NCI-H1436 treated with DMSO at 0.1 percent for 48 hours (cell line): ENCODE data around the gene SNED1.
A peak's percentile ranks its signal among the peaks of the same experiment; 100 is the strongest.

ENCODE experiments used
- DNase-seq: peaks from one replicate; lab custom pipeline; 2025; lab: John Stamatoyannopoulos, UW

Gene SNED1

GRCh38 chr2:241030333-241030680, 31.9 kb downstream of the SNED1 start:
- DNase-seq: no peak

GRCh38 chr2:241030883-241031282, 32.5 kb downstream of the SNED1 start:
- no peak for DNase-seq

- DNase-seq: no peak
These were observed 33.2 kb downstream of the SNED1 start for GRCh38 chr2:241031436-241032165.

- DNase-seq: no peak
These were observed 35.0 kb downstream of the SNED1 start for GRCh38 chr2:241033336-241033987.

GRCh38 chr2:241033994-241034393, 35.6 kb downstream of the SNED1 start:
- no peak for DNase-seq

- no peak for DNase-seq
These were observed 36.2 kb downstream of the SNED1 start for GRCh38 chr2:241034490-241035141.

- peak; percentile 3 for DNase-seq
These were observed 36.9 kb downstream of the SNED1 start for GRCh38 chr2:241035142-241035817.

GRCh38 chr2:241035818-241036396, 37.5 kb downstream of the SNED1 start:
- DNase-seq: no peak

- no peak for DNase-seq
These were observed 38.1 kb downstream of the SNED1 start for GRCh38 chr2:241036397-241036963.

GRCh38 chr2:241036964-241037421, 38.6 kb downstream of the SNED1 start:
- no peak for DNase-seq

- no peak for DNase-seq
These were observed 39.1 kb downstream of the SNED1 start for GRCh38 chr2:241037498-241037897.

GRCh38 chr2:241038374-241039180, 40.2 kb downstream of the SNED1 start:
- no peak for DNase-seq

GRCh38 chr2:241039416-241039815, 41.0 kb downstream of the SNED1 start:
- no peak for DNase-seq

- no peak for DNase-seq
These were observed 41.8 kb downstream of the SNED1 start for GRCh38 chr2:241040081-241040803.

- no peak for DNase-seq
These were observed 43.3 kb downstream of the SNED1 start for GRCh38 chr2:241041589-241042158.

GRCh38 chr2:241043581-241043980, 45.2 kb downstream of the SNED1 start:
- DNase-seq: no peak

GRCh38 chr2:241047253-241048010, 49.0 kb downstream of the SNED1 start:
- DNase-seq: no peak

GRCh38 chr2:241048149-241048948, 49.9 kb downstream of the SNED1 start:
- no peak for DNase-seq
